ENCODE data around the gene TCEA2.

The TCEA2 gene

DNA sequence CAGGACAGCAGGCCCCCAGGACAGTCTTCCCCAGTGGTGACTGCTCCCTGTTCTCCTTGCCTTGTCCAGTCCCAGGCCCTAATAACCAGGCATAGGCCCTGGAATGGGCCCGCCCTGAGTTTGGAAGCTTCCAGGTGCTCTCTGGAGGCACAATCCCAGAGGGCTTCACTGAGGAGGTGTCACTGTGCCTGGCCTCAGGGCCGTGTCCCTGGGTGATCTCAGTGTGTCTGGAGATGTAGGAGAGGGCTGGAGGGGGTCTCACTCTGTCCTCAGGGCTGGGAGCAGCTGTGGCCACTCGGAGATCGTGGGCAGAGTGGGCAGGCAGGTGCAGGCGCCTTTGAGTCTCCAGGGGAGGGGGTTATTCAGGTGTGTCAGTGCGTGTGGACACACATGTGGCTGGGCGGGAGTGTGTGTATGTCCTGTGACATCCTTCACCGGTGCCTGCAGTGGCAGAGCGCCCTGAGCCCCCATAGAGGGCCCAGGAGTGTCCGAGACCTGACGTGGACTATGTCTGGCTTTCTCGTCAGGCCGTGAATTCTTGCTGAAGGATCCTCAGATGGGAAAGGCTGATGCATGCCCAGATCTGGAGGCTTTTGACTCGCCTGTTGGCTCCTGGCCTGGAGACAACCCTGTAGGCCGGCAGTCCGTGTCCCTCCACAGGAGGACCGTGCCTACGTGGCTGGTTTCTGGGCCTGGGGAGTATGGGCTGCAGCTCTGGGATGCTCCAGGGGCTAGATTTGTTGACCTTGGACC, 49.9 kb downstream of the TCEA2 start:
- DNase-seq (ENCODE audit: low read depth): no peak
- no peak for TF ChIP-seq MYC (IDR thresholded peaks at IDR 0.05; ENCODE audit: low read depth, low read length)
- no peak for TF ChIP-seq CTCF (IDR thresholded peaks at IDR 0.05; ENCODE audit: low read depth, low read length)
- no peak for TF ChIP-seq MAX (IDR thresholded peaks at IDR 0.05; ENCODE audit: low read depth, low read length)
- no peak for TF ChIP-seq POLR2A (IDR thresholded peaks at IDR 0.05; ENCODE audit: extremely low read depth, insufficient read length)
- no peak overlapping the region for H3K4me3 ChIP-seq (ENCODE audit: low read depth, low read length)

GRCh38 chr20:64113444-64113775, 50.4 kb downstream of the TCEA2 start:
- no peak overlapping the region for H3K4me3 ChIP-seq (ENCODE audit: low read depth, low read length)
- DNase-seq (ENCODE audit: low read depth): no peak
- TF ChIP-seq MYC (IDR thresholded peaks at IDR 0.05; ENCODE audit: low read depth, low read length) (no peak), POLR2A (IDR thresholded peaks at IDR 0.05; ENCODE audit: extremely low read depth, insufficient read length) (no peak), MAX (IDR thresholded peaks at IDR 0.05; ENCODE audit: low read depth, low read length) (no peak)

DNA sequence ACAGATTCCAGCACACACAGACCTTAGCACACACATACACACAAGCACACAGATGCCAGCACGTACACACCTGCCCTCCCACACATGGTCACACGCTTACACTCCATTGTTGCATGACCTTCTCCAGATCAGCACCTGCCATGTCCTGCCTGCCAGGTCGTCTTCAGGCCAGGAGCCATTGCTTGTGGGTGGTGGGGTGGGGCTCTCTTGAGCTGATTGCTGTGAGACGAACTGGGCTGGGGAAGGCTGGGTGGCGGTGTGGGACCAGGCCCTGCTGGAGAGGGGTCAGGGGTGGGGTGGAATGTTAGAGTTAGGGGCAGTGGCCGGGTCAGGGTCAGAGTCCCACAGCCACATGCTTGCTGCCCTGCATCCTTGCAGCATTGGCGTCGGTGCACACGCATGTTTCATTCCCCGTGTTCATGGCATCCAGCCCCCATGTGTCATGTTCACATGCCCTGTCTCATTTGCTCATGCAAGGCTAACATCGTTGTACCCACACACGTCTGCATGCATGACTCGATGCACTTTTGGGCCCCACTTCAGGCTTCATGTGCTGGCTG, 50.9 kb downstream of the TCEA2 start:
- TF ChIP-seq POLR2A (IDR thresholded peaks at IDR 0.05; ENCODE audit: extremely low read depth, insufficient read length) (no peak), CTCF (IDR thresholded peaks at IDR 0.05; ENCODE audit: low read depth, low read length) (no peak), MYC (IDR thresholded peaks at IDR 0.05; ENCODE audit: low read depth, low read length) (no peak), MAX (IDR thresholded peaks at IDR 0.05; ENCODE audit: low read depth, low read length) (no peak)
- no peak for DNase-seq (ENCODE audit: low read depth)
- H3K4me3 ChIP-seq (ENCODE audit: low read depth, low read length): no peak overlapping the region

- no peak overlapping the region for H3K4me3 ChIP-seq (ENCODE audit: low read depth, low read length)
- TF ChIP-seq MAX (IDR thresholded peaks at IDR 0.05; ENCODE audit: low read depth, low read length) (no peak), POLR2A (IDR thresholded peaks at IDR 0.05; ENCODE audit: extremely low read depth, insufficient read length) (no peak), MYC (IDR thresholded peaks at IDR 0.05; ENCODE audit: low read depth, low read length) (no peak), CTCF (IDR thresholded peaks at IDR 0.05; ENCODE audit: low read depth, low read length) (no peak)
- DNase-seq (ENCODE audit: low read depth): no peak
Measured at GRCh38 chr20:64114356-64114971, 51.5 kb downstream of the TCEA2 start.

- no peak for DNase-seq (ENCODE audit: low read depth)
- no peak for TF ChIP-seq MYC (IDR thresholded peaks at IDR 0.05; ENCODE audit: low read depth, low read length)
- TF ChIP-seq POLR2A (IDR thresholded peaks at IDR 0.05; ENCODE audit: extremely low read depth, insufficient read length): no peak
- TF ChIP-seq MAX (IDR thresholded peaks at IDR 0.05; ENCODE audit: low read depth, low read length): no peak
- TF ChIP-seq CTCF (IDR thresholded peaks at IDR 0.05; ENCODE audit: low read depth, low read length): no peak
- H3K4me3 ChIP-seq (ENCODE audit: low read depth, low read length): no peak overlapping the region
Measured at GRCh38 chr20:64115171-64115911, 52.3 kb downstream of the TCEA2 start.
